Spinal cord (tissue), 10 donors: ENCODE data around the gene FLT1. TPM values are rescaled to one million over a fixed set of nuclear protein-coding genes. Genes with fewer than 3 reads are reported as not detected.

Source experiments
- DNase-seq, 6 donors: peaks; one replicate each; pipeline versions ENCODE4 v3.0.0 to v3.0.0-alpha.2; 2013 to 2015; ENCODE audit warnings: low spot score in 6 of 6, low read depth in 4 of 6
- H3K27ac ChIP-seq: one replicate; pipeline ENCODE4 v1.5.1; 2013; ENCODE audit warnings: low read depth, low read length, control low read depth
- H3K27me3 ChIP-seq: one replicate; pipeline ENCODE4 v1.6.1; 2013; ENCODE audit warnings: low read length; ENCODE audit not compliant: control insufficient read depth, insufficient read depth
- H3K36me3 ChIP-seq: one replicate; pipeline ENCODE4 v1.6.1; 2013; ENCODE audit warnings: low read length; ENCODE audit not compliant: control insufficient read depth, insufficient read depth
- H3K4me1 ChIP-seq: one replicate; pipeline ENCODE4 v1.6.1; 2013; ENCODE audit warnings: low read length; ENCODE audit not compliant: control insufficient read depth, insufficient read depth
- H3K4me3 ChIP-seq: one replicate; pipeline ENCODE4 v1.5.1; 2013; ENCODE audit warnings: low read depth, low read length, control low read depth
- H3K9me3 ChIP-seq: one replicate; pipeline ENCODE4 v1.6.1; 2013; ENCODE audit warnings: low read length; ENCODE audit not compliant: control insufficient read depth, insufficient read depth
- WGBS: methylation state at CpG from one replicate; pipeline ENCODE4 v1.1.5; 2013; ENCODE audit warnings: missing lambda C conversion rate; ENCODE audit not compliant: insufficient coverage; 5-methylcytosine and 5-hydroxymethylcytosine counted together
- polyA plus RNA-seq, 2 donors: library from polyadenylated mRNA; unstranded; fragments of 120-200 nt; gene quantifications; one replicate each; pipeline ENCODE4 v1.2.1, GENCODE V29; 2013; ENCODE audit not compliant: insufficient read length in 2 of 2
- total RNA-seq, 2 donors: library from RNA; depleted of rRNA in 1 of 2; stranded (reverse); fragments of 120-200 nt in 1 of 2; fragments of >200 nt in 1 of 2; gene quantifications; one replicate each; pipeline versions ENCODE4 v1.2.3 to v1.2.4, GENCODE V29; 2013 to 2014
- donor health status: healthy.

Gene FLT1
- total and polyA plus RNA-seq, 4 donors = 14.6 to 29.3 (median 23.9) TPM

GRCh38 chr13:28492569-28493367 lies 2.2 kb downstream of the FLT1 start:
- Histone ChIP-seq H3K9me3 (no peaks in the 10 kb centered on the region), H3K4me3 (peak overlapping the region; percentile 29), H3K36me3 (no peaks in the 10 kb centered on the region), H3K27me3 (peaks cover 72% of the 10 kb centered on the region), H3K4me1 (peaks cover 20% of the 10 kb centered on the region), H3K27ac (no peak overlapping the region)
- DNase-seq = peak in 2 of 6 donors; percentile 11 to 47
- 11% methylated on average over 3 of the region's 10 CpGs for WGBS

GRCh38 chr13:28490061-28490460 lies 4.9 kb downstream of the FLT1 start:
- no peaks in the 10 kb centered on the region for H3K9me3 ChIP-seq
- peaks cover 15% of the 10 kb centered on the region for H3K4me1 ChIP-seq
- WGBS = 76% methylated on average over 5 of the region's 6 CpGs
- no peak overlapping the region for H3K27ac ChIP-seq
- H3K36me3 ChIP-seq = no peaks in the 10 kb centered on the region
- H3K27me3 ChIP-seq = peaks cover 54% of the 10 kb centered on the region
- no peak for DNase-seq
- no peak overlapping the region for H3K4me3 ChIP-seq

- no peak overlapping the region for H3K27ac ChIP-seq
- no peak for DNase-seq
Measured at GRCh38 chr13:28489524-28489931, 5.4 kb downstream of the FLT1 start.

GRCh38 chr13:28488376-28489005 lies 6.4 kb downstream of the FLT1 start:
- WGBS = 90% methylated on average over 4 of the region's 9 CpGs

More at GRCh38 chr13:28489524-28489931, 5.4 kb downstream of the FLT1 start:
- peaks cover 12% of the 10 kb centered on the region for H3K4me1 ChIP-seq
- H3K4me3 ChIP-seq = no peak overlapping the region
- WGBS = 20% methylated on average over 2 of the region's 5 CpGs
- H3K9me3 ChIP-seq = no peaks in the 10 kb centered on the region
- peaks cover 48% of the 10 kb centered on the region for H3K27me3 ChIP-seq
- H3K36me3 ChIP-seq = no peaks in the 10 kb centered on the region

GRCh38 chr13:28485996-28486543 lies 8.9 kb downstream of the FLT1 start:
- Histone ChIP-seq H3K27me3 (peaks cover 21% of the 10 kb centered on the region), H3K36me3 (no peaks in the 10 kb centered on the region), H3K27ac (no peak overlapping the region), H3K4me3 (no peak overlapping the region), H3K4me1 (no peaks in the 10 kb centered on the region), H3K9me3 (no peaks in the 10 kb centered on the region)
- no peak for DNase-seq
- WGBS = 84% methylated on average over 8 of the region's 10 CpGs

More at GRCh38 chr13:28488376-28489005, 6.4 kb downstream of the FLT1 start:
- Histone ChIP-seq H3K4me3 (no peak overlapping the region), H3K27ac (no peak overlapping the region), H3K4me1 (peaks cover 2% of the 10 kb centered on the region), H3K27me3 (peaks cover 41% of the 10 kb centered on the region), H3K9me3 (no peaks in the 10 kb centered on the region), H3K36me3 (no peaks in the 10 kb centered on the region)
- no peak for DNase-seq

GRCh38 chr13:28485551-28485950 lies 9.4 kb downstream of the FLT1 start:
- no peak for DNase-seq
- H3K27me3 ChIP-seq = peaks cover 17% of the 10 kb centered on the region
- no peak overlapping the region for H3K4me3 ChIP-seq
- H3K36me3 ChIP-seq = no peaks in the 10 kb centered on the region
- H3K27ac ChIP-seq = no peak overlapping the region
- WGBS = 85% methylated on average over 3 of the region's 7 CpGs
- H3K4me1 ChIP-seq = no peaks in the 10 kb centered on the region
- H3K9me3 ChIP-seq = no peaks in the 10 kb centered on the region

- no peak overlapping the region for H3K27ac ChIP-seq
- WGBS = 100% methylated on average over 1 of the region's 1 CpG
- H3K9me3 ChIP-seq = no peaks in the 10 kb centered on the region
- DNase-seq = no peak
- H3K4me1 ChIP-seq = no peaks in the 10 kb centered on the region
- H3K4me3 ChIP-seq = no peak overlapping the region
- peaks cover 12% of the 10 kb centered on the region for H3K27me3 ChIP-seq
- H3K36me3 ChIP-seq = no peaks in the 10 kb centered on the region
Measured at GRCh38 chr13:28485097-28485496, 9.8 kb downstream of the FLT1 start.

GRCh38 chr13:28483313-28483931 lies 11.5 kb downstream of the FLT1 start:
- 86% methylated on average over 1 of the region's 7 CpGs for WGBS
- no peak overlapping the region for H3K27ac ChIP-seq
- DNase-seq = peak in 1 of 6 donors; percentile 43
- H3K4me1 ChIP-seq = no peaks in the 10 kb centered on the region
- H3K9me3 ChIP-seq = no peaks in the 10 kb centered on the region
- peaks cover 3% of the 10 kb centered on the region for H3K27me3 ChIP-seq
- H3K4me3 ChIP-seq = no peak overlapping the region
- no peaks in the 10 kb centered on the region for H3K36me3 ChIP-seq

GRCh38 chr13:28479005-28479404 lies 15.9 kb downstream of the FLT1 start:
- no peaks in the 10 kb centered on the region for H3K36me3 ChIP-seq
- H3K4me3 ChIP-seq = no peak overlapping the region
- no peaks in the 10 kb centered on the region for H3K9me3 ChIP-seq
- DNase-seq = no peak
- H3K4me1 ChIP-seq = no peaks in the 10 kb centered on the region
- no CpG with 5 or more reads among the region's 1 CpG for WGBS
- peaks cover 2% of the 10 kb centered on the region for H3K27me3 ChIP-seq
- H3K27ac ChIP-seq = no peak overlapping the region
